Stimulated activated CD4-positive, alpha-beta T cell treated with anti-CD3 and anti-CD28 coated beads, Interleukin-15, amount 100 ng/mL, for 48 hours (primary cell): ENCODE data around the gene MIER2.
"Not testable (repeated sequence)": the region's sequence is repeated elsewhere in the genome, so short reads cannot be mapped to it uniquely, and the experiment has no call there.

Experiments used
- DNase-seq, 2 donors: peaks; one replicate each; pipeline ENCODE4 v3.0.0-alpha.2; 2020; ENCODE audit warnings: low read depth in 2 of 2

MIER2 gene

DNA sequence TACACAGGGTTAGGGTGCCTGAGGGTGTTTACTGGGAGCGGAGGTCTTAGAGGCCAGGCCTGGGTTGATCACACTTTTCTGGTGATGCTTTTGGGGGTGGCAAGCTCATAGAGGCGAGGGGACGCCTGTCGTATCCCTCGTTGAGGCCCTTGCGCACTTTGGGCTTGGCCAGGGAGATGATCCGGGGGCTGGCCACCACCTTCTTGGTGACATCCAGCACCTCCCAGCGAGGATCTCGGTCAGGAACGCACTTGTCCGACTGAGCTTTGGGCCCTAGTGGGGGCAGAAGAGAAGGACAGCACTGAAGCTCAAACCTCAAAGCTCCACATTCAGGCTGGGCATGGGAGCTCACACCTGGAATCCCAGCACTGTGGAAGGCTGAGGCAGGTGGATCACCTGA, 17.6 kb upstream of the MIER2 start:
- DNase-seq: no peak

DNA sequence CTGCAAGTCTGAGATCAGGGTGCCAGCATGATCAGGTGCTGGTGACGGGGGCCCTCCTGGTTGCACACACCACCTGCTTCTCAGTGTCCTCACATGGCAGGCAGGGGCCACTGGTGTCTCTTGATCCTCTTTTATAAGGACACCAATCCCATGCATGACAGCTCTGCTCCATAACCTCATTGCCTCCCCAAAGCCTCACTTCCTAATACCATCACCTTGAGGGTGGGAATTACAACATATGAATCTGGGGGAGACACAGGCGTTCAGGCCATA, 15.0 kb upstream of the MIER2 start:
- no peak for DNase-seq

GRCh38 chr19:355536-355935, 10.9 kb upstream of the MIER2 start:
- DNase-seq: not testable (repeated sequence)

DNA sequence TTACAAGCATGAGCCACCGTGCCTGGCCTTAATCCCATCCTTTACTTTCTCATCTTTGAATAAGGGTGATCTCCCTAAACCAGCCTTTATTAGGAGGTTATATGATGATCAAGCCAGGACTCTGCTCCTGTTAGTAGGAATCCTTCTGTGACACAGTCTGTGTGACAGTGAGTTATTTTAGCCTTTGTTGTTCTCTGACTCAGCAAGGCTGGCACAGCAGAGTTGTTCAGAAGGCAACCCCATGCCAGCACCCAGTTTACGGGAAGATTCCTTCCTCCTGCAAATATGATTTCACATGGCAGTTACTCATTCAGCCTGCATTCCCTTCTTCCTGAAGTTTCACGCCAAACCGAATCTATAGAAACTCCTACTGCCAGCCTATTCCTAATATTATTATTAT, 10.5 kb upstream of the MIER2 start:
- DNase-seq: no peak

DNA sequence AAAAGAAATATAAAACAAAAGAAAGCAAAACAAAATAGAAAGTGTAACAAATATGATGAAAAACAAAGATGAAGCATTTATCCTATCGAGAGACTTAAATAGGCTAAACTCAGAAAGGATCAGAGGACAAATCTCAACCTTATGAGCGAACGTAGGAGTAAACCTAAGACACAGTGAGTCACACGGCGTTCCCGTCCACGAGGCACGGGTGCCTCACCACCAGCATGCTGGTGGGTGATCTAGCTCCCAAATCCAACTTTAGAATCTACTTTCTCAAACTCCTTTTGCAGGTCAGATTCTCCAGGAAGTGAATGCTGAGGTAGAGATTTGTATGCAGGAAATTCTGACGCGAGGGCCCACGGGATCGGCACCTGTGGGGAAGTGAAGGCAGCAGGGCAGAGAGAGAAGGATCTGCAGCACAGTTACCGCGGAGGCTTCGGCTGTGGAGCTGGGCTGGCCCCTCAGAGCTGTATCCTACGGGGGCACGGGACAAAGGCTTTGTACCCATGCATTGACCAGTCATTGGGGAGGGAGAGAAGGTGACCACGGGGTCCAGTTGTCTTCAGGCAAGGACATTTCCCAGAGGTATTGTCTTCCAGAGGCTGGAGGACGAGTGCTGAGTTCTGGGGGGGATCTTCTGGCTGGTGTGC, 7.5 kb upstream of the MIER2 start:
- DNase-seq: no peak

GRCh38 chr19:347946-348861, 3.6 kb upstream of the MIER2 start:
- DNase-seq: no peak

- DNase-seq: no peak
Measured at GRCh38 chr19:345320-345879, 804 bp upstream of the MIER2 start.

- peak in 1 of 2 donors; percentile 8 for DNase-seq
Measured at GRCh38 chr19:343941-344624, 513 bp downstream of the MIER2 start.

DNA sequence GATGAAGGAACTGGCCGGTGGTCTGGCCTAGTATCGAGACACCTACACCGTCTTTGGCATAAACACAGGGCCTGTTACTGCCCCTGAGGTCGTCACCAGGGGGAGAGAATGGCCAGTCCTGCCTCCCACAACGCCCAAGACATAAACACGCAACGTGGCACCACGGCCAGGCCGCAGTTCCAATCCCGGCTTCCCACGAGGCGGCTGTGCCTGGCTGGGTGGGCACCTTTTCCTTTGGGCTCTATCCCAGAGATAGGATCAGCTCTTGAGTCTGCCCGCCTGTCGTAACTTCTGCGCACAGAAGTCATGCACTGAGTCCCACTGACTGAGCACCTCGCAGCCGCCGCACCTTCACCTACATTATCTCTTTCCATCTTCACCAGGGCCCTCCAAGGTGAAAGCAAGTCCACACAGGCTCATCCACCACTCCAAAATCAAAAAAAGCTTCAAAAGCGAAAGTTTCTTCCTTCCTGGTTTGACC, 1.1 kb downstream of the MIER2 start:
- no peak for DNase-seq

DNA sequence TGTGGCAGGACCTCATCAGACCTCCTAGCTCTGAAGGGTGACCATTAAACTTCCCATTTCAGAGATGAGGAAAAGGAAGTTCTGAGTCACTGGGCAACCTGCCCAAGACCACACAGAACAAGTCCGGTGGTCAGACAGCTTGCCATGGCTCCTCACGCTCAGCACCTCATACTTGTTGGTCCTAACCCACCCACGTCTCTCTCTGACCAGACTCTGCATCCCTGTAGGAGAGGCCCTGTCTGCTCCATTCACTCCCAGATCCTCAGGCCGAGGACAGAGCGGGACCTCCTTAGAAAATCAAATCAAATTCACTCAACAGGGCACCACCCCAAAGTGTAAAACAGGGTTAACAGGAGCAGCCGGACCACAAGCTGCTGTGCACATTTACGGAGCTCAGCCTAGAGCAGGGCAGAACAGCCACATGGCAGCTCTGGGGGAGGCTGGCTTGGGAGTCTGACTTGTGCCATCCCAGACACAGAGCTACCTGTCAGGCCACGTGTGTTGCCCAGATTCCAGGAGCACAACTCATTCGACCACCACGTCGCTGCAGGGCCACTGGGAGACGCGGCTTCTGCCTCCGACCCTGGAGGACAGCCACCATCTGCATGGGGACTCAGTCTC, 1.7 kb downstream of the MIER2 start:
- DNase-seq: no peak

GRCh38 chr19:342128-342455, 2.5 kb downstream of the MIER2 start:
- no peak for DNase-seq

DNA sequence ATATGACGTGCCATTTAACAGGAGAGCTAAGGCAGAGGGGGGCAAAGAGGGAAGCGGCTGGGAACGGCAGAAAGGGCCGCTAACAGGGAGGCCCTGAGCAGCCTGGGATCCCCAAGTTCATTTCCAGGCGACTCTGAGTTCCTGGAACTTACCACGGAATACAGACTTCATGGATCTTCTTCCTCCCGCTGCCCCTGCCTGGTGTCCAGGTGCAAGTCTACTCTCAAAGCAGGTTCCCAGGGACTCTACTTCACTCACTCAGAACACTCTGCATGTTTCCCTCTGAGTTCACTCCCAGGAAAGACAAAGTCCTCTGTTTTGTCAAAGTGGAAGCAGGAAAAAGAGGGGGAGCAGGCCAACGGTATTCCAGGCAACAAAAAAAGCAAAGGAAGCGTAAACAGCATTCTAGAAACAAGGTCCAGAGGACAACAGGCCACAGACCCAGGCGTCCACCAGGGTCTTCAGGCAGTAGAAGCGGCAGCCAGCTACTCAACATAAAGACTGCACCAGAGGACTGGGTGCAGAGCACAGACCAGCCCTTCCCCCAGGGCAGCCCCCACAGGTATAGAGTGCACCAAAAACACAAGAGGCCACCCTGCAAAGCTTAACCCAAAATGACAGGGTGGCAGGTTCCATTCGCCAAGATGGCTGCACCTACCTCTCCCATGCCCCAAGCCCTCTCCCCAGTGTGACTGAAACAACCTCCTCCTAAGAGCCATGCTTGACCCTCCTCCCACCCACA, 3.0 kb downstream of the MIER2 start:
- no peak for DNase-seq

GRCh38 chr19:340620-341385, 3.8 kb downstream of the MIER2 start:
- no peak for DNase-seq

DNA sequence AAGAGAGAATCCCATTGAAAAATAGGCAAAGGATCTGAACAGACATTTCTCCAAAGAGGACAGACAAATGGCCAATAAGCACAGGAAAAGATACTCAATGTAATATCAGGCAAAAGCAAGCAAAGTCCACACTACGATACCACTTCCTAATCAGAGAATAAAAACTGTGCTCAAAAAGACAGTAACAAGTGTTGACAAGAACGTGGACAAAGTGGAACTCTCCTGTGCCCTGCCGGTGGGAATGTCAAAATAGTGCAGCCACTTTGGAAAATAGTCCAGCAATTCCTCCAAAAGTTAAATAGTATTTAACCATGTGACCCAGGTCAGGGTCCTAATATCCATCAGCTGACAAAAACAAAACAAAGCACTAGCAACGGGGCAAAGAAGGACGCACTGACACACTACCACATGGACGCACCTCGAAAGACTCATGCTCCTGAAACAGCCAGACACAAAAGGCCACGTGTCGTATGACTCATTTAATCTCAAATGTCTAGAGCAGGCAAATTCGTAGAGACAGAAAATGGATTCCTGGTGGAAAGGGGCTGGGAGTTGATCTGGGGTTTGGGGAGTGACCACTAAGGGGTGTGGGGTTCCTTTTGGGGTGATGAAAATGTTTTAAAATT, 5.2 kb downstream of the MIER2 start:
- no peak for DNase-seq

DNA sequence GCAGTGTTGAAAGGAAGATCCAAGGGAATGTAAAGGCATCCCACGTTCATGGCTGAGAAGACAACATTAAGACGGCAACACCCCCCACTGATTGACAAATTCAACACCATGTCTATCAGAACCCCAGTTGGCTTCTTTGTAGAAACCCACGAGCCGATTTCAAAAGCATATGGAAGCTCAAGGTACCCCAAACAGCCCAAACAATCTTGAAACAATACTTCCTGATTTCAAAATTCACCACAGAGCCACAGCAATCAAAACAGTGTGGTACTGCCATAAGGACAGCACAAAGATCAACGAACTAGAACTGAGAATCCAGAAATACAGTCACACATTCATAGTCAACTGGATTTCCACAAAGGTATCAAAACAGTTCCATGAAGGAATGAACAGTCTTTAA, 6.2 kb downstream of the MIER2 start:
- no peak for DNase-seq

GRCh38 chr19:336067-336614, 8.5 kb downstream of the MIER2 start:
- DNase-seq: no peak

DNA sequence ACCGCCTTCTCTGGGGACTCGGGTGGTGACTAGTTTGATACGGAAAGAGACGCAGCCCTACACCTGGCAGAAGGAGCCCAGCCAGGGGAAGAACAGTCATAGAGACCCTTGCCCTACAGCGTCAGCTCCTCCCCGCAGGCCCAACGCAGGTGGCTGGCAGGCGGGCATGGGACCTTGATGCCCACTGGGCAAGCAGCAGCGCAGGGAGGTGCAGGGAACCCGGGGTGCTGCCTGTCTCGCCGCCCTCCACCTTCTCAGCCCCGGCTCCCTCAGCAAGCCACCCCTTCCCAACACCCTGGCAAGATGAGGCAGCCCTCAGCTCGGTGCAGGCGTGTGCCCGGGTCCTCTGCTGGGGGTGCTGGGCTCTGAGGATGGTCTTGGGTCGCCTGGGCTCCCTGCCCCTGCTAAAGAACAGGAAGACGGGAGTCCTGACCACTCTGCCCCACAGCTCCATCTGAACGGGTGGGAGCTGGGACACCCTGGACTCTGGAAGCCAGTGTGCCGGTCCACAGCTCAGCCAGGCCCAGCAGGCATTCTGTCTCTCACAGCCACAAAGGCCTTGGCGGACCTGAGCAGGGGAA, 9.0 kb downstream of the MIER2 start:
- DNase-seq: no peak

GRCh38 chr19:335072-335471, 9.5 kb downstream of the MIER2 start:
- no peak for DNase-seq

DNA sequence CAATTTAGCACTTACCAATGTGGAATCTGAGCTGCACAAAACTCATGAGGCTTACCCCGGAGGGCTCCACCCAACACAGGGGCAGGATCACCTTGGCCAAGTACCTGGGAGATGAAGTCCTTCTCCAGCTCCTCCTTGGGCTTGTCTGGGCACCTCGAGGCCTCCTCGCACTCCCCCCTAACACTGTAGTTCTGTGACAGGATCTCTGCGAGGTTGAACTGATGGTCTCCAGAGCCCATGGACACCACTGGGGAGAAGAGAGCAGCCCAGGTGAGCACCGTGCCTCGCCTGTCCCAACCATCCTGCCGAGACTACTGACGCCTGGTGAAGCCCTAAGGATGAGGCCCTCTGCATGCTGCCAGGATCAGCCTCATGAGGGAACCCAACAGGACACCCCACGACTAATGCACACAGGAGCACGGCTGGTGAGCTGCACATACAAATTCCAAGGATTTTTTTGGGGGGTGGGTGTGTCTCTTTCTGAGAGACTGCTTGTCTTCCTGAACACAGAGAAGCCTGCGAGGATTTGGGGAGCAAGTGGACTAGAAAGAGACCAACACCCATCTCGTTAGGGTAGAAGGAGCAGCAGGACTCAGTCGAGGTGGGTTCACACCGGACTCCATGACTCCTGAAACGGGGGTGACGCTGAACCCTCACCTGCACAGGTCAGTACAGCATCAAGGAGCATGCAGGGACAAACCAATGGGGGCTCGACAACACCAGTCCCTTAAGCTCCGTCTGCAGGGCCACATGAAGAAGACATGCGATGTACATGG, 10.1 kb downstream of the MIER2 start:
- DNase-seq: no peak
